ENCODE data around the gene PRKACB.

- no peak for TF ChIP-seq CTCF (IDR thresholded peaks at IDR 0.05)
- no peak for TF ChIP-seq EZH2phosphoT487 (IDR thresholded peaks at IDR 0.05)
Observed at GRCh38 chr1:84164161-84164560, 20.1 kb downstream of the PRKACB start.
